ENCODE data around the gene CEP68.

CEP68 gene

DNA sequence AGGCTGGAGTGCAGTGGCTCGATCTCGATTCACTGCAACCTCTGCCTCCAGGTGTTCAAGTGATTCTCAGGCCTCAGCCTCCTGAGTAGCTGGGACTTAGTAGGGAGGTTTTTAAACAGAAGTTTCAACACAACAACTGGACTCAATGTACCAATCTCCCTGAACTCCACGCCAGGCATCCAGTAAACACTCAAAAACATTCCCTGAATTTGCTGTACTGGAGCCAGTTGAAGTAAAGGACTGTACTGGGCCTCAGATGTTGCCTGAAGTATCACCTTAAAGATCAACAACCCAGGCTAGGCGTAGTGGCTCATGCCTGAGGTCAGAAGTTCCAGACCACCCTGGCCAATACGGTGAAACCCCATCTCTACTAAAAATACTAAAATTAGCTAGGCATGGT is 51.3 kb downstream of the CEP68 start:
- no peak for TF ChIP-seq GATA2 (IDR thresholded peaks at IDR 0.05; ENCODE audit: low read depth, low read length)
- TF ChIP-seq GATA3 (IDR thresholded peaks at IDR 0.05; ENCODE audit: low read depth, low read length), result no peak

DNA sequence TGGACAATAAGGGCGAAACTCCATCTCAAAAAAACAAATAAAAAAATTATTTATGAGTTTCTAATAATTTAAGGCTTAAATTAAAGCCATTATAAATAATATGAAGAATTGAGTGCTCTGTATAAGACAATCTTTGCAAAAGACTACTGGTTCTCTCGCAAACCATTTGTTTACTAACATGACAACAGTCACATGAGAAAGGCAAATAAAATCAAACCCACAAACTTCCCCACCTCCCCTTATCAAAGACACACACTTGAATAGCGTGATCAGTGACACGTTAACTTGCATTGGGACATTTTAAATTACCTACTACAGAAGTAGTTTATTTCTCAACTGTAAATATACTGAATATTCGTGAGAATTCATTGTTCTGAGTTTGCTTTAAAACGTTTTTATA is 52.6 kb downstream of the CEP68 start:
- TF ChIP-seq GATA3 (IDR thresholded peaks at IDR 0.05; ENCODE audit: low read depth, low read length), result no peak
- no peak for TF ChIP-seq GATA2 (IDR thresholded peaks at IDR 0.05; ENCODE audit: low read depth, low read length)

DNA sequence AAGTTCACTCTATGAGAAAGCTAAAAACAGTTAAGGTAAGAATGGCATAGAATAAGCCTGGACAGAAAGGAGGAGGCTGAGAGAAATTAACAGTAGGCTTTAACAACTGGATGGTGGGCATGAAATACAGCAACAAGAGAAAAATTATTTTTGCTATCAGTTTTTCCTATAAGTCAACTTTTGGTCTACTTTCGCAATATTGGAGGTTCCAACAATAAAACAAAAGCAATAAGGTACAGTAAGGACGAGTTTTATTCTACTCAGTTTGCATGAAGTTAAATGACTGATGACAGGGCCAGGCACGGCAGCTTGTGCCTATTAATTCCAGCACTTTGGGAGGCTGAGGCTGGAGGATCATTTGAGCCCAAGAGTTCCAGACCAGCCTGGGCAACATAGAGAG is 56.4 kb downstream of the CEP68 start:
- TF ChIP-seq GATA2 (IDR thresholded peaks at IDR 0.05; ENCODE audit: low read depth, low read length), result no peak

DNA sequence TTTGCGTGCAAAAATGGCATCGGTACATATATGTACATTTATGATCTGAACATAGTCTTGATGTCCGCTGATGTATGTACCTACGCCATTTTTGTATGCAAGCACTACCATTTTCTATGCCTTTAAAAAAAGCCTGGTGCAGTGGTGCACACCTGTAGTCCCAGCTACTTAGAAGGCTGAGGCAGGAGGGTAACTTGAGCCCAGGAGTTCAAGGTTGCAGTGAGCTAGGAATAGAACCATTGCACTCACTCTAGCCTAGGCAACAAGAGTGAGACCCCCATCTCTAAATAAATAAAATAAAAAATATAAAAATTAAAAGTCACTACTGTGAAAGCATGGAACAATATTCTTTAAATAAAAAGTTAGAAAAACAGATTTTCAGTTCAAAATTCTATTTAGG is 57.0 kb downstream of the CEP68 start:
- TF ChIP-seq GATA3 (IDR thresholded peaks at IDR 0.05; ENCODE audit: low read depth, low read length), result no peak
- no peak for TF ChIP-seq GATA2 (IDR thresholded peaks at IDR 0.05; ENCODE audit: low read depth, low read length)

DNA sequence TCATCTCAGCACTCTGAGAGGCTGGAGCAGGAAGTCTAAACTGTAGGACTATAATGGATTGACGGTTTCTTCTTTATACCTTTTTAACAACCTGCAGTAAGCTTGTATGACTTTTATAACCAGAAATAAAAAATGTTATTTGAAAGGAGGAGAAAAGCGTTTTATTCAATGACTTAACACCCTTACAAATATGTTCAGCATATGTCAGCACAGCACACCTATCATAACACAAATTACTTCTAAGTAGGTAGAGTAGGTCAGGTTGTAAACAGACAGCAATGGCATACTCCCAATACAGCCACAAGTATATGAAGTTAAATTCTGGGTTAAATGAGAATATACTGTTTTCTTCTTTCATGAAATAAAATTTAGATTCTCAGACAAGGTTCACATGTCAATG is 57.6 kb downstream of the CEP68 start:
- TF ChIP-seq GATA3 (IDR thresholded peaks at IDR 0.05; ENCODE audit: low read depth, low read length), result no peak
- no peak for TF ChIP-seq GATA2 (IDR thresholded peaks at IDR 0.05; ENCODE audit: low read depth, low read length)

DNA sequence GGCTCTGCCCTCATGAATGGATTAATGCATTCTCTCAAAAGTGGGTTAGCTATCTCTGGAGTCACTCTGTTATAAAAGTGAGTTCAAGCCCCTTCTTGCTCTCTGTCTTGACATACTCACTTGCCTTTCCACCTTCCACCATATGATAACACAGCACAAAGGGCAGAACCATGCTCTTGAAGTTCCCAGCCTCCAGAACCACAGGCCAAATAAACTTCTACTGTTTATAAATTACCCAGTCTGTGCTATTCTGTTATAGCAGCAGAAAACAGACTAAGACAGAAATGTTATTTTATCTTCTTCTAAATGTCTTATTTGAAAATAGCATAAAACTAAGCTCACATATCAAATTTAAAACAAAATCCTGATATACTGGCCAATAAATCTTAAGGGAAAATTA is 58.7 kb downstream of the CEP68 start:
- TF ChIP-seq GATA2 (IDR thresholded peaks at IDR 0.05; ENCODE audit: low read depth, low read length), result no peak
- no peak for TF ChIP-seq GATA3 (IDR thresholded peaks at IDR 0.05; ENCODE audit: low read depth, low read length)

DNA sequence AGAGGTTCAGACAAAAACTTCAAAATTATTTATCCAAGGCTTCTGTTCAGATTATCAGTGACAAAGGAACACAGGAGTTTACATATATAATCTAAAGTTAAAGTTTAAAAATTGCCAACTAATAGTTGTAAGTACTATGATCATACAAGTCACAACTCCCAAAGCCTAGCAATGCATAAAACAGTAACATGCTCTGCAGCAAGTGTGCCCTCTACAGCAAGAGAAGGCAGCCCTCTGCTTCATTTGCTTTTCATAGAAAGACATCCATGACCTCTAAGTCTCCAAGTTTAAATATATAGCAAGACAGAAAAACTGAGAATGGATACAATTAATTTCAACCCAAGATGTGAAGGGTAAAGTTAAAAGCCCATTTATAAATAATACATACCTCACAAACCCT is 60.4 kb downstream of the CEP68 start:
- TF ChIP-seq GATA3 (IDR thresholded peaks at IDR 0.05; ENCODE audit: low read depth, low read length), result no peak

DNA sequence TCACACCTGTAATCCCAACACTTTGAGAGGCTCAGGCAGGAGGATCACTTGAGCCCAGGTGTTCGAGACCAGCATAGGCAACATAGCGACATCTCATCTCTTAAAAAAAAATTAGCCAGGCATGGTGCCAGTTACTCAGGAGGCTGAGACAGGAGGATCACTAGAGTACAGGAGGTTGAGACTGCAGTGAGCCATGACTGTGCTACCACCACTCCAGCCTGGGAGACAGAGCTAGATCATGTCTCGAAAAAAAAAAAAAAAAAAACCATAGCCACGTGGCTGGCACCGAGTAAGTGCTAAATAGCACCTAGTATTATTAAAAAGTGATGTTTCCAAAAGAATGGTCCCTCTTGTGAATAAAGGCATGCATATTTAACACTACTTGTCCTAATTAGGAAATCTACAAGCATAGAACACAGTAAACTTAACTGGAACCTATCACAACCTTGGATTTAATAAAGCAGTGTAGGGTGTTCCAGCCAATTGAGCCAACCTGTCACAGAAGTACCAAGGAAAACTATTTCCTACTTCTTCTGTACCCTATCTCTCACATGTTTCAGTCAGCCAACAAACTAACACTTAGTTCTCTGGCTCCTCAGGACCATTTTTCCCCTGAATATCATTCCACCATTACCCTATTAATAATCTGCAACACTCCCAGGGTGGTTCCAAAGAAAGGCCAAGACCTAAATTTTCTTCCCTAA is 64.9 kb downstream of the CEP68 start:
- TF ChIP-seq GATA3 (IDR thresholded peaks at IDR 0.05; ENCODE audit: low read depth, low read length) (no peak), GATA2 (IDR thresholded peaks at IDR 0.05; ENCODE audit: low read depth, low read length) (no peak)

DNA sequence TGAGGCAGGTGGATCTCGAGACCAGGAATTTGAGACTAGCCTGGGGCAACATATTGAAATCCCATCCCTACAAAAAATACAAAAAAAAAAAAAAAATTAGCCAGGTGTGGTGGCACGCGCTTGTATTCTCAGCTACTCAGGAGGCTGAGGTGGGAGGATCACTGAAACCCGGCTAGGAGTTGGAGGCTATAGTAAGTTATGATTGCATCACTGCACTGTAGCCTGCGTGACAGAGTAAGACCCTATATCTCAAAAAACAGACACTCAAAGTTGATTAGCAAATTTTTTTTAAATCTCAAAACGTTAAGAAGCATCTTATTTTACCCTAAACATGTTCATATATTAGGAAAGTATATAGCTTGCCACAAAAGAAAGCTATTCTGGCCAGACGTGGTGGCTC is 66.1 kb downstream of the CEP68 start:
- TF ChIP-seq GATA2 (IDR thresholded peaks at IDR 0.05; ENCODE audit: low read depth, low read length) (no peak), GATA3 (IDR thresholded peaks at IDR 0.05; ENCODE audit: low read depth, low read length) (no peak)

DNA sequence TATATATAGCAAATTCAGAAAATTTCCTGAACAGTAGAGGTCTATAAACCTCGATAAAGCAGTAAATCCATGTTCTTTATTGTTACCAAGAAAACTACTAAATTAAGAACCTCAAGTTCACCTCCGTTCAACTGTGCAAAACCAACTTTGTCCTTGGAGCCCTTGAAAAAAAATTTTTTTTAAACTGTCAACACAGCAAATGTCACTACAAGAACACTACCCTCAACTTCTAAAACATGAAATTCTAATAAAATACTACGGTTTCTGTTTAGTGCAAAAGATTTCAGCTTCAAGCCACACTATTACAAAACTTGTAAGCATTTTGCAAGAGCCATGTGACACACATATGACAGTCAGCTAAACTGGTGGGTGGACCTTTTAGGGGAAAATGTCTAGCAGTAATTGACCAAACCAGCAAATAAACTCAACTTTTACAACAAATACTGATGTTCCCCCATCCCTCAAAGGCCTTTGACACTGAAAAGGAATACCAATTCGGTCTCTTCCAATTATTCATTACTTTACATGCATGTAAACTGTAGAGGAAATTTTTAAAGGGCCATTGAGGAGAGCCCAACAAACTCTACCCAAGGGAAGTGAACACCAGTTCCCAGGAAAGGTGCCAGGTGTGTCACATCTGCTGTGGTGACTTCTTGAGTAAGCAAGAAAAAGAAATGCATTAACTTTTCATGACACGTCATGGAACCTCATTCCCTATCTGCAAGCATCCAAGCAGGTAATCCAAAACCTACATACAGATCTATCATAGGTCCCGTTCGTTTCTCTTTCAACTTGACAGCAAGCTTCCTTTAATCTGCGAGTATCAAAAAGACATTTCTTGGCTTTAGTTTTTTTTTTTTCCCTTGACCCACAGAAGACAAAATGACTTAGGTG is 72.3 kb downstream of the CEP68 start:
- TF ChIP-seq GATA3 (IDR thresholded peaks at IDR 0.05; ENCODE audit: low read depth, low read length) (no peak), GATA2 (IDR thresholded peaks at IDR 0.05; ENCODE audit: low read depth, low read length) (no peak)

DNA sequence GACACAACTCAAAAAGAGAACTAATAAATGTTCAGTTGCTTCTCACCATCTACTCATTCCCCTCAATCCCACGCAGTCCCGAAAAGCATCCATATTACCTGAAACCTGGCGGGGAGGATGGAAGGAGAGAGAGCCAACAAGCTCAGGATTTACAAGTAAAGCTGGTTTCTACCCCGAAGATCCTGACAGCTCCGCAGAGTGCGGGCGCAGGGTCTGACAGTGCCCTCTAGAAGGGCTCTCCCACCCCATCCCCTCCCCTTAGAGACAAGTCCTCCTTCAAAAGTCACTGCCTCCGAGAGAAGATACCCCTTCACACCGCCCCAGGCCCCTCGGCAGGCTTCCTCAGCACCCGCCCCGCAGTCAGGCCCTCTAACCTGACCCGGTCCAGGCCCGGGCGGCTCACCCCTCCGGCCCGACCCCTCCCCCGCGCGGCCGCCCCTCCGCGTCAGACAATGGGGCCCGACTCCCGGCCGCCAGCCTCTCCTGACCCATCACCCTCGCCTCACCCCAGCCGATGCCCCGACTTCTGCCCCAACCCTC is 73.1 kb downstream of the CEP68 start:
- no peak for TF ChIP-seq GATA2 (IDR thresholded peaks at IDR 0.05; ENCODE audit: low read depth, low read length)
- TF ChIP-seq GATA3 (IDR thresholded peaks at IDR 0.05; ENCODE audit: low read depth, low read length), result no peak

DNA sequence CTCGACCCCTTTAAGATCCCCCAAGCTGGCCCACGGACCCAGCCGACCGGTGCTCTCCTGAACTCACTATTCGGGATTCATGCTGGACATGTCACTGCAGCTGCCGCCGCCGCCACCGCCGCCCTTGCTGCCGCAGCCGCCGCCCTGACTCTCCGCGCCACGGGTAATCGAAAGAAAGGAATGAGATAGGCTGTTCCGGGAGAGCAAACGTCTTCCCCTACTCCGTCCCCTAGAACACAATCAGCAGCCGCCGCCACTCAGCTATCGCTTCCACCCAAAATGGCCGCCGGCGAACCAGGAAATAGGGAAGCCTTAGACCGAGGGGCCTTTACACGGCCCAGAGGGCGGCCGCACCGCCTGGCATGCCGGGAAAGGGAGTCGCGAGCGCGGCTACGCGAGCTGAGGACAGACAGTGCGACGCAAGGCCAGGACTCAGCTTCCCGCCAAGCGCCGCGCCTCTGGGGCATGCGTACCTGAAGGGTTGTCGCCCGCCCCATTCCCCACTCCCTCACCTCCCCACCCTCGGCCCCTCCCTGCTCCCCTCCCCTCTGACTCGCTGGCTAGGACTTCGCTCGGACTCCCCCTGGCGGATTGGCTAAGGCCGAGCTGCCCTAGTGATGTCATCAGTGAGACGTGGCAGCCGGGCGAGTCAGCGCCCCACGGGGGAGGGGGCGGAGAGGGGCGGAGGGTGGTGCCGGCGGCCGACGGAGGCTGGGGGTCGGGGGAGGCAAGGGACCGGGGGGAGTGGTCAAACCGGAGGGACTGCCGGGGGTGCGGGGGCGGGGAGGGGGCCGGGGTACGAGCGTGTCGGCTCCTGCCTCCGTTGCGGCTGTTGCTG is 73.8 kb downstream of the CEP68 start, which contains the start of gene RAB1A:
RAB1A (minus strand) TSS at position 281 of the 838 bp plus-strand sequence; CDS start at position 90, 191 bp downstream.
- TF ChIP-seq GATA3 (IDR thresholded peaks at IDR 0.05; ENCODE audit: low read depth, low read length) (no peak), GATA2 (IDR thresholded peaks at IDR 0.05; ENCODE audit: low read depth, low read length) (no peak)

DNA sequence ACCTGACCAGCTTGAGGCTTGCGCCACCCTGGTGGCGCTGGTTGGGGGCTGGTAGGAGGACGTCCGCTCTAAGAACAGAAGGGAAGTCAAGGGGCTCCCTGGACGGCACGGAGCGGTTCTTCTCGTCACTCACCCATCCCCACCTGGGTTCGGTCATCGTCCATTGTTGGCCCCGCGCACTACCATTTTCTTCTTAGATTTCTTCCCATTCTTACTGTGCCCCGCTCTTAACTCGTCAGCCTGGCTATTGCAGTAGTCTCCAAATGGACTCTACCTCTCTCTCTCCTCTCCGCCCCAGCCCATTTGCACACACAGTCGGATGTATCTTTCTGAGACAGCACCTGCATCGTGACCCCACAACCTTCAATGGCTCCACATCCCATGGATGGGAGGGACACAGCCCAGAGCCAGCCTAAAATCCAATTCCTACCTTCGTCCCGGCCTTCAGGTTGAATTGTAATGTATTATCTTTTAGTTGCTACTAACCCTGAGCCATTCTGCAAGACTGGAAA is 74.5 kb downstream of the CEP68 start:
- TF ChIP-seq GATA3 (IDR thresholded peaks at IDR 0.05; ENCODE audit: low read depth, low read length), result no peak
- TF ChIP-seq GATA2 (IDR thresholded peaks at IDR 0.05; ENCODE audit: low read depth, low read length), result no peak

DNA sequence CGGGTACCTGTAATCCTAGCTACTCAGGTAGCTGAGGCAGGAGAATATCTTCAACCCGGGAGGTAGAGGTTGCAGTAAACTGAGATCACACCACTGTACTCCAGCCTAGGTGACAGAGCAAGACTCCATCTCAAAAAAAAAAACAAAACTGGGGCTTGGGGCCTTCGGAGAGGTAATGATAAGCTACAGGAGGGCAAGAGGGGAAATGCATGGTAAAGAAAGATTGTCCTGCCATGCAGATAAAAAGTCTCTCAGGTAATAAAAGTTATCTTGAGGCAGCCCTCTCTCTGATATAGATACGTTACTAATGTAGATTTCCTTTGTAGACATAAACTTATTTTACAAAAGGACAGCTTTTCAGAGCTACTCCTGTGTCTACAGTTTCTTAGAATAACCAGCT is 77.4 kb downstream of the CEP68 start:
- TF ChIP-seq GATA2 (IDR thresholded peaks at IDR 0.05; ENCODE audit: low read depth, low read length), result no peak
